Stimulated activated CD8-positive, alpha-beta memory T cell treated with anti-CD3 and anti-CD28 coated beads, Interleukin-15, amount 100 ng/mL, for 4 hours (primary cell): ENCODE measurements around the gene TGFBR3L.

Source experiments
- DNase-seq, 2 donors: peaks; one replicate each; pipeline ENCODE4 v3.0.0-alpha.2; 2020; ENCODE audit warnings: low read depth in 2 of 2

Gene TGFBR3L

DNA sequence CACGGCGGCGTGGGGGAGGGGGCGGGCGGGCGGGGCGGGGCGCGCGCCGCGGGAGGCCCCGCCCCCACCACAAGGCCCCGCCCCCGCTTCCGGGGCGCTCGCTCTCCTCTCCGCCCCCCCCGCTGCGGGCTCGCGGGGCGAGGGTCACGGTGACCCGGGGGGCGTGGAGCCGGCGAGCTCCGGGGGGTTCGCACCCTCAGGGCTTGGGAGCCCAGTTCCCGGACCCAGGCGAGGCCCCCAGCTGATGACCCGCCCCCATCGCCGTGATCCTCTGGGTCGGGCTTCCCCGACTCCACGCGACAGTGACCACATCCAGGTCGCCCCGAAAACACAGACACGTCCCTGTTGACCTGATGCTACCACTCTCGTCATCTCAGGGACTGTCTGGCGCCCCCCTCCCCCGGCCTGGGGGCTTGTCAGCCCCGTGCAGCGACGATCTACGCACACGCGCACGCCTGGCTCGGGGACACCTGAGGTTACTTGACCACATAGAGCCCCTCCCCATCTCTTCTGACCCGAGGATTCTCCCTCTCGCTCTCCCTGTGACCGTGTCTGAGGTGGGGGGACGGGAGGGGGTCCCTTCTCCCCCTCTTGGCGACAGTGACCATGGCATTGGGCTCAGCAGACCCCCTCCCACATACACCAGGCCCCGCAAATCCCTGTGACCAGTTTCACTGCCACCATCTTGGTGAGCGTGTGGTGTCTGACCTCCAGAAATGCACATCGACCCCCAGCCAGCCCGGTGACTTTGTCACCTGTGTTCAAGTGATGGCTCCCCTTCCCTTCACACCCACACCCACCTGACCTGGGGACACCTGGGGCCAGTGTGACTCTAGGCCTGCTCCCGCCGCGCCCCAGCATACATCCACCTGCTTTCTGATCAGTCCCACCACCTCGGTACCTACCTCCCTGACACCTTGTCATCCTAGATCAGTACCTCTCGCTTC lies 10.3 kb upstream of the TGFBR3L start:
- peak in 1 of 2 donors; percentile 39 for DNase-seq

DNA sequence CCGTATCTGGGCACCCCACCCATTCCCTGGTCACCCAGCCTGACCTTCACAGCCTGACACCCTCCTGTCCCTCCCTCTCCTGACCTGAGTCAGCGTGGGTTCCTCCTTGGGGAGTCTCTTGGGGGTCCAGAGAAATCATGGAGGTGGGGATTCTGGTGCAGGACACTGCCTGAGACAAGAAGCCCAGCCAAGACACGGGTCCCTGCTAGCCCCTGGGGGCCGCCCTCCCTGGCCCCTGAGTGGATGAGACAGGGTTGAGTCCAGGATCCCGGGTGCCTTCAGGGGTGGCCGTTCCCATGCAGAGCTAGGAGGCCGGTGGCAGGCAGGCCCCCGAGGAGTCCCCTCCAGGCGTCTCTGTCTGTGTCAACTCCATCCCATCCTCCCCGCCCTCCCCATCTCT lies 9.4 kb upstream of the TGFBR3L start:
- DNase-seq = no peak

DNA sequence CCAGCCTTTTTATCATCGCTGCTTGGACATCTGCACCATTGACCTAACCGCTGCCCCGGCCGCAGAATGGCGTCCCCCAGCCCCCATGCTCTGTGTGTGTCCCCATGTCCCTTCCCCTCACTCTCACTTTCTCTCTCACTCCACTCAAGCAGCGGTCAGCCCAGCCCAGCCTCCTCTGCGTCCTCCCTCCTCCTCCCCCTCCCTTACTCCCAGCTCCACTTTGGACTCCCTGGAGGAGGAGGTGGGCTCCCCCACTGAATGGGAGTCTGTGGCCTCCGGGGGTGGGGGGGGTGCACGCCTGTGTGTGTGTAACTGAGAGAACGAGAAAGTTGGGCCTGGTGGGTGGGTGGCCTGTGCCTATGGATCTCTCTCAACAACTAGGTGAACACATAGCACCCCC lies 8.8 kb upstream of the TGFBR3L start:
- DNase-seq = no peak

DNA sequence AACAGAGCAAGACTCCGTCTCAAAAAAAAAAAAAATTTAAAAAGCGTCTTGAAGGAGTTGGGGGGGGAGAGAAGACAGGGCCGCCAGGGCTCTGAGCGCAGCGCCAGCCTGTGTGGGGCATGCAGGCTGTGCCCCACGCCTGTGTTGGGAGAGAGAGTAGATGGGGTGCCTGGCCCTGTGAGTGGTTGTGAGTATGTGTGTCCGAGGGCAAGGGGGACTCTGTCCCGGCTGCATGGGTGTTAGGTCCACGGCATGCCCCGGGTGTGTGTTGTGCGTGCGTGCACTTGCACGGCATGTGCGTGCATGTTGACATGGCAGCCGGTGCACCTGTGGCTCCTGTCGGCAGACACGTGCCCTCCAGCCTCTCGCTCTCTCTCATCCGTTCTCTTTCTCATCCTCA lies 7.5 kb upstream of the TGFBR3L start:
- DNase-seq = no peak

DNA sequence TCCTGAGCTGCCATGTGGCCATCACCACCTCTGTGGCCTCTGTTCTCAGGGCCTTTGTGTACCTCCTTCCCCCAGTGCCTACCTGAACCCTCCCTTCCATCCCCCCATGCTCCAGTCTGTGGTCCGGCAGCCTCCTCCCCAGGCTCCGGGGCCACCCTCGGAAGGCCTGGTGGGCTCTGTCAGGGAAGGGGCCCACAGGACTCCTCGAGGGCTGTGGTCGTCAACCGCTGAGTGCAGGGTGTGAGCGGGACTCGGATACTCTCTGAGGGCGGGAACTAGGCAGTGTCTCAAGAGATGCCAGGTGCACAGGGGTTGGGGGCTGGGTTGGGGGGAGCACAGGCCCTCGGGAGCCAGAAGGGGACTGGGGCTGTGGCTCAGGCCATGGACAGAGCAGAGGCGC lies 7.1 kb upstream of the TGFBR3L start:
- no peak for DNase-seq

DNA sequence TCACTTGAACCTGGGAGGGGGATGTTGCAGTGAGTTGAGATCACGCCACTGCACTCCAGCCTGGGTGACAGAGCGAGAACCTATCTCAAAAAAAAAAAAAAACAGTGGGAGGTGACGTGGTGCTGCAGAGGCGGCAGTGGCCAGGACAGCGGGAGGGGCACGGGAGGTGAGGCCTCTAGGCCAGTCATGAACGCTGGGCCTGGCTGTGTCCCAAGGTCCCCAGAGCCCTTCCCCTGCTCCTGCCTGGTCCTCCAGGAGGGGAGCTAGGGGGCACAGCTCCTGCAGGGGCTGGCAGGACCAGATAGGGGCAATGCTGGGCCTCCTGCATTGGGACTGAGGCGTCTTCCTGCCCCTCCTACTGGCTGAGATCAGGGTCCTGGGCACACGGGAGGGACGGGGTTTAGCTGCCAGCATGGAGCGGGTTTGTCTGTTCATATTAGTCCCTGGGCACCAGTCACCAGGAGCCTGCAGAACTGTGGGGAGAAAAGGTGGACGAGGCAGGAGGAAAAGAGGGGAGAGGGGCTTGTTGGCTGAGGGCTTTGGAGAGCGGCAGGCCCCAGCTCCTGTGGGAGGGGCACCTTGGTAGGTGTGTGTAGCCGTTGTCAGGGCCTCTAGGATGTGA lies 6.4 kb upstream of the TGFBR3L start:
- no peak for DNase-seq

DNA sequence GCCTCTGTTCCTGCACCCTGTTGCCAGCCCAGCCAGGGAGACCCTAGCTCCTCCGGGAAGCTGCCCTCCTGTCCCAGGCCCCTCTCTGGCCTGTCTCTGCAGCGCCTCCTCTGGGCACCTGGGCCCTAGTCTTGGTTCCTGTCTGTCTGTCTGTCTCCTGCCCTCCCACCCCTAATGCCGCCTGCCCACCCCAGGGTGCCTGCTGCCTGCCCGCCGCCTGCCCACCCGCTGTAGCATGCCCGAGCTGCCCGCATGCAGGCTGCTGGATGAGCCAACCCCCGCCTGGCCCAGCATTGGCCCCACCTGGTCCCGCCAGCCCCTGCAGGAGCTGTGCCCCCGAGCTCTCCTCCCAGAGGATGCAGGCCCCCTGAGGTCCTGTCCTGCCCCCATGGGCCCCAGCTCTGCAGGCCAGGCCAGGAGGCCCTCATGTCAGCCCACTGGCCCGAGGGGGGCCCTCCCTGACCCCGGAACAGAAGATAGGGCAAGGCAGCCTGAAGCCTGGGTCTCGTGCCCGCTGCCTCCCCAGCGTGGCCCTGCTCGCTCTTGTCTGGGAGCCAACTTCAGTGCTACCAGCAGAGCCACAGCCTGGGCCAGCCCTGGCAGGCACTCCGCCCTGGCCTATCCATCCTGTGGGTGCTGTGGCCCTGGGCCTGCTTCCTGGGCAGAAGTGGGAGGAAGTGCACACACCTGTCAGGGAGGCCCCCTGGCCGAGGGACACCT lies 5.7 kb upstream of the TGFBR3L start:
- no peak for DNase-seq

DNA sequence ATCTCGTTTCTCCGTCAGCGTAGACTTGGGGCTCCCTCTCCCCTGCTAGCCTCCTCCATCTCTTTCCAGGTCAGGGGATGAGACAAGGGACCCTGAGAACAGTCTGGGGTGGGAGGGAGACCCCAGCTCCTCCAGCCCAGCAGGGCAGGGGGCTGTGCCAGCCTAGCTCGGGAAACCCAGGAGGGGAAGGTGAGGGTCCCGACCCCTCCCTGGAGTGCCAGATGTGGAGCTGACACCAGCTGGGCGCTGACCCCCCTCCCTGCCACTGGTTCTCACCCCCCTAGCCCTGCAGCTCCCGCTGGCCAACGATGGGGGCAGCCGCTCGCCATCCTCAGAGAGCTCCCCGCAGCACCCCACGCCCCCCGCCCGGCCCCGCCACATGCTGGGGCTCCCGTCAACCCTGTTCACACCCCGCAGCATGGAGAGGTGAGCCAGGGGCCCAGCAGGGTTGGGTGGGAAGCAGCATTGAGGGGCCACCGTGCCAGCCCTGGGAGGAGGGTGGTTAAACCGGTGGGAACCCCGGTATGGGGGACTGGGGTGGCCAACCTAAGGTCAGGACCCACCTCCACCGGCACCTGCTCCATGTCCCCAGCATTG lies 5.1 kb upstream of the TGFBR3L start:
- DNase-seq = no peak

DNA sequence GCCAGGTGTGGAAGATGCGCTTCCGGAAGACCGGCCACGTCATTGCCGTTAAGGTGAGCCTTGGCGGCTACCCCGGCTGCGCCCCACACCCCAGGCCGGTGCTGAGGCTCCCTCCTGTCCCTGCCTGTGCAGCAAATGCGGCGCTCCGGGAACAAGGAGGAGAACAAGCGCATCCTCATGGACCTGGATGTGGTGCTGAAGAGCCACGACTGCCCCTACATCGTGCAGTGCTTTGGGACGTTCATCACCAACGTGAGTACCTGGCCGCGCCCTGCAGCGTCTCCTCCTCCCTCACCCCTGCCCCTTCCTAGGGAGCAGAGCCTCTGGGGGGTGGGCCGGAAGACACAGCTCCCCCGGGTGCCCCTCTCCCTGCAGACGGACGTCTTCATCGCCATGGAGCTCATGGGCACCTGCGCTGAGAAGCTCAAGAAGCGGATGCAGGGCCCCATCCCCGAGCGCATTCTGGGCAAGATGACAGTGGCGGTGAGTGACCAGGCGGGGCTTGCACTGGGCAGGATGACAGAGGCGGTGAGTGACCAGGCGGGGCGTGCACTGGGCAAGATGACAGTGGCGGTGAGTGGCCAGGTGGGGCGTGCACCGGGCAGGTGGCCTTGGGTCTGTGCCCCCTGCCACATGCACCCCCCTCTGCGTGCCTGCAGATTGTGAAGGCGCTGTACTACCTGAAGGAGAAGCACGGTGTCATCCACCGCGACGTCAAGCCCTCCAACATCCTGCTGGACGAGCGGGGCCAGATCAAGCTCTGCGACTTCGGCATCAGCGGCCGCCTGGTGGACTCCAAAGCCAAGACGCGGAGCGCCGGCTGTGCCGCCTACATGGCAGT lies 4.1 kb upstream of the TGFBR3L start:
- DNase-seq = no peak

DNA sequence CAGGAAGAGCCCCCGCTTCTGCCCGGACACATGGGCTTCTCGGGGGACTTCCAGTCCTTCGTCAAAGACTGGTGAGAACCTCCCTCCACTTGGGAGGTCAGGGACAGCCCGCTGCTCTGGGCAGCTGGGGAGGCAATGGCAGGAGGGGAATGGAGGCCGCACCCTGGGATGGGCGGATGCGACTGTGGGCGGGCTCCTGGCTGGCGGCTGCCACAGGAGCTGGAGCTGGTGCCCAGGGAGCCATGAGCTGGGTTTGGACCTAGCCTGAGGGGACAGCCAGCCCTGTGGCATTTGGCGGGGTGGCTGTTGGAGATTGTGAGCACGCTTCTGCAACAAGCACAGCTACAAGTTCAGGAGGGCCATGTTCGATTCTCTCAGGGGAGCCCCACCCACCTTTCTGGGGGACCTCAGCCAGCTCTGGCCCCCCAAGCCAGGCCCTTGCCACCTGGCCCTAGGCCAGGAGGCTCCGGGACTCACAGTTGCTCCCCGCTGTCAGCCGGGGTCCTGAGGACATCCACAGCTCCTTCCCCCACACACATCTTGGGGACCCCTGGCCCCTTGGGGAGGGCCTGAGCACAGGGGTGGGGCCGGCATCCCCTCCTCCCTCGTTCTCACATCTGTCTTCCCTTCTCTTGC lies 3.0 kb upstream of the TGFBR3L start:
- DNase-seq = no peak

DNA sequence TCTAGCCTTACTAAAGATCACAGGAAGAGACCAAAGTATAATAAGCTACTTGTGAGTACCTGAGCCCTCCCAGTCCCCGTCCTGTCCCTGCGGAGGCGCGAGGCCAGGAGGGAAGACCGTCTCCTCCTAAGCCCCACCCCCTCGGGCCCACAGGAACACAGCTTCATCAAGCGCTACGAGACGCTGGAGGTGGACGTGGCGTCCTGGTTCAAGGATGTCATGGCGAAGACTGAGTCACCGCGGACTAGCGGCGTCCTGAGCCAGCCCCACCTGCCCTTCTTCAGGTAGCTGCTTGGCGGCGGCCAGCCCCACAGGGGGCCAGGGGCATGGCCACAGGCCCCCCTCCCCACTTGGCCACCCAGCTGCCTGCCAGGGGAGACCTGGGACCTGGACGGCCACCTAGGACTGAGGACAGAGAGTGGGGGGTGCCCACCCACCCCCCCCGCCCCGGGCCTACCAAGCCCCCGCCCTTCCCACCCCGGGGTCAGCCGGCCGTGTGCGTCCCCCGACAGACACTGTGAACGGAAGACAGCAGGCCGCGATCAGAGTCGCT lies 2.4 kb upstream of the TGFBR3L start:
- DNase-seq = no peak

DNA sequence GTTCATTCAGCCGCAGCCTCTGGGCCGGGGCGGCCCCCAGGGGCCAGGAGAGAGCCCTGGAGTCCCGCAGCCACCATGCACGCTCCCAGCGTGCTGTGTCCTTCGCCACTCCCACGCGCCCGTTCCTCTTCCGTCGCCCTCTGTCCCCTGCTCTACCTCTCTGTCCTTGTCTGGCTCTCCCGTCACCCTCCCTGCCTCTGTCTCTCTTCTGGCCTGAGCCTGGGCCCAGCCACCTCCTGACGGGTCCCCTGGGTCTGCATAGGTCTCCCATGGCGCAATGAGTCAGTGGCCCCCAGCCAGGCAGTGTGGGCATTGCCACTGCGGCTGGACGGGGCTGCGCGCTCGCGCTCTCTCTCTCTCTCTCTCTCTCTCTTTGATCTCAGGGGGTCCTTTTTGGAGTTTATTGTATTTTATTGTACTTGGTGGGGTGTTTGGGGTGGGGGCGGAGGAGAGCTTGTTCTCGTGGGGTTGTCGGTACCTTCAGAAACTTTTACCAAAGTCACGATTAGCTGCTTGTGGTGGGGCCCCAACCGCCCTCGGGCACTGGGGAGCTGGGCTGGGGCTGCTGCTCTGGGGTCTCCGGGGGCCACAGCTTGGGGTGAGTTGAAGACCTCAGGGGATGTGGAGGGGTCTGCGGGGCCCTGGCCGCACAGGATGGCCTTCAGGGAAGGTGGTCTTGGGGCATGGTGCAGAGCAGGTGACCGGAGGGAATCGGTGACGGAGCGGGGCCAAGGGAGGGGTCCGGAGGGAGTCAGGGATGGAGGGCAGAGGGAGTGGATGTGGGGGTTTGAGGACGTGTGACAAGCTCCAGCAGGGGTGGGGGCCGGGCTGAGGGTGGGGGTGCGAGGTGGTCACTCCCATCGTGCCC lies 1.7 kb upstream of the TGFBR3L start:
- DNase-seq = no peak

DNA sequence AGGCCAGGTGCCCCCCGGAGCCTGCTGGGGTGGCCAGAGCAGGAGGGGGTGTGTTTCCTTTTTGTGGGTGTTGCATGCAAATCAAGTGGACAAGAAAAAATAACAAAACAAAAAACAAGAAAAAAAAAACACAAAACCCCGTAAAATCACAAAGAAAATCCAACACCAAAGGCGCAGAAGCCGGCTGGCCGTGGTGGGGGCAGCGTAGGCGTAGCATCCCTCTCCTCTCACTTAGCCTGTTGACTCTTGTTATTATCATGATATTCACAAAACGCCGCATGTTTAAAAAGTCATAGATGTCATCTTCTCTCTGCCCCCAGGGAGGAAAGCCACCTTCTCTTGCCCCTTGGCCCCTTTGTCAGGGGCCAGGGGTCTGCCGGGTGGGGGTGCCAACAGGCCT lies 978 bp upstream of the TGFBR3L start:
- no peak for DNase-seq

DNA sequence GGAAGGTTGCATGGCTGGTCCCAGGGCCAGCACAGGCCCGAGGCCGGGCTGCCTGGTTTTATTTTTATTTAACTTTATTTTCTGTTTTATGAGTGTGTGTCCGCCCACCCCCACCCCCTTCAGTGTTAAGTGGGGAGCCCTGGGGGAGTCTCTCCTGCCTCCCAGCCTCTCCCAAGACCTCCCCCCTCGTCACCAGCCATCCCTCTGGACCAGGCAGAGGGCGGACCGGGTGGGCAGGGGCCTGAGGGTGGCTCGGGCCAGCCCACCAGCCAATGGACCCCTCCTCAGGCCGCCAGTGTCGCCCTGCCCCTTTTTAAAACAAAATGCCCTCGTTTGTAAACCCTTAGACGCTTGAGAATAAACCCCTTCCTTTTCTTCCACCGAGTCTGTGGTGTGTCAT lies 531 bp upstream of the TGFBR3L start:
- no peak for DNase-seq

DNA sequence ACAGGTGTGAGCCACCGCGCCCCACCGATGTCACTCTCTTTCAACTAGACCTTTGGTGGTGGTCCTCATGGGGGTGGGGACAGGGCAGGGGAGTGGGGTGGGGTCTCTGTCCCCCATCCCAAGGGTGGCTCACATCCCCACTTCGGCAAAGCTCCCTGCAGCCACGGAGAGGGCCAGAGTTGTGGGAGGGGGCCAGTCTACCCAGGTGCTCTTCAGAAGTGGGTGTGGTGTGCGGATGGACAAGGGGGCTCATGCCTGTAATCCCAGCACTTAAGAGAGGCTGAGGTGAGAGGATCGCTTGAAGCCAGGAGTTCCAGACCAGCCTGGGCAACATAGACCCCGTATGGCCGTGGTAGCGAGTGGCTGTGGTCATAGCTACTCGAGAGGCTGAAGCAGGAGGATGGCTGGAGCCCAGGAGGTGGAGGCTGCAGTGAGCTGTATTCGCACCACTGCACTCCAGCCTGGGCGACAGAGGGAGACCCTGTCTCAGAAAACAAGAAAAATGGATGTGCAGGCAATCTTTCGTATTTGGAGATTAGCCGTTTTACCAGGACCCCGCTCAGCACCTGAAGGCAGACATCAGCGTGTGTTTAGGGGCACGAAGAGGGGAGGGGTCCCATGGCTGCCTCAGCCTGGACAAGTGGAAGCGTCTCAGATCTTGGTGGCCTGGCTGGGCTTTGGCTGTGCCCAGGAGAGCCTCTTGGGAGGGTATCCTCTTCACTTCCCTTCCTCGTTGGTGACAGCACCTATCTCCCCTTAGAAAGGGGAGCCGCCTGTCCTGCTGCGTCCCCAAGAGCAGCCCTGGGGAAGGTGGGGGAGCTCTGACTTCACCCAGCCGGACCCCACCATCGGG lies 846 bp downstream of the TGFBR3L start:
- no peak for DNase-seq

DNA sequence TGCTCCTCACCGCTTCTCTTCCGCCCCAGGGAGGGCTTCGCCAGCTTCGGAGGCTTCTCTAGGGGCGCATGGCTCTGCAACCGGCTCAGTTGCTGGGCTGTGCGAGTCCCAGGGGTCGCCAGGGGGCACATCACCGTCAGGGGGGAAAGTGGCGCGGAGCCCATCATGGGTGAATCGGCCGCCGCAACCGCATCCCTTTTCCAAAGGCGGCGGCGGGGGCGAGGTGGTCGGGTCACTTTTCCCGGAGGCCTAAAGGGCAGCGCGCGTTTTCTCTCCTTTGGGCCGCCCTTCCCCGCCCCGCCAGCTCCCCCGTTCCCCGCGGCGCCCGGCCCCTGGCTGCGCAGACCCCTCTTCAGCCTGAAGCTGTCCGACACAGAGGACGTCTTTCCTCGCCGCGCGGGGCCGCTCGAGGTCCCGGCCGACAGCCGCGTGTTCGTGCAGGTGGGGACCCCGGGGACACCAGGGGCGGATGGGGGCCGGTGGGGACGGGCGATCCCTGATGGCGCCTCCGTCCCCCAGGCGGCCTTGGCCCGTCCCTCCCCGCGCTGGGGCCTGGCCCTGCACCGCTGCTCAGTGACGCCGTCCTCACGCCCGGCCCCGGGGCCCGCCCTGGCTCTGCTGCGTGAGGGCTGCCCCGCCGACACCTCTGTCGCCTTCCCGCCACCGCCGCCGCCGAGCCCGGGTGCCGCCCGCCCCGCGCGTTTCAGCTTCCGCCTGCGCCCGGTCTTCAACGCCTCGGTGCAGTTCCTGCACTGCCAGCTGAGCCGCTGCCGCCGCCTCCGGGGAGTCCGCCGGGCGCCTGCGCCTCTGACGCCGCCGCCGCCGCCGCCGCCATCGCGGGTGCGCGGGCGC lies 1.7 kb downstream of the TGFBR3L start:
- no peak for DNase-seq

DNA sequence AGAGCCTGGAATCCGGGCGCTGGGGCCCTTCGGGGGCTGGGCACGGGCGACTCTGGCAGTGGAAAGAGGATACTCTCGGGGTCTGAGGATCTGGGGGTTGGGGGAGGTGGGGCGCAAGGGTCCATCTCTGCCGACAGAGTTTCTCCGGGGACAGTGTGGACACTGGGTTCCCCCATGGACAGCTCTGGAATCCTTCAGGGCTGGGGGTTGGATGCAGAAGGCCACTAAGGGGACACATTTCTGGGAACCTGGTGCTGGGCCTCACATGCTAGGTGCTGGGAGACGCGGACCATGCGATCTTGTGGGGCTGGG lies 2.3 kb downstream of the TGFBR3L start:
- no peak for DNase-seq
